Neural cell (in vitro differentiated cells): ENCODE measurements around the gene CARS1.

Source experiments
- EP300 ChIP-seq: fragments of 450-650 bp; conservative IDR thresholded peaks from 2 replicates; pipeline ENCODE4 v1.6.1; 2014; ENCODE audit warnings: antibody characterized with exemption, mild to moderate bottlenecking, moderate library complexity; ENCODE audit not compliant: poor library complexity, severe bottlenecking
- MXI1 ChIP-seq: fragments of 450-650 bp; conservative IDR thresholded peaks from 2 replicates; pipeline ENCODE4 v1.6.1; 2014; ENCODE audit warnings: antibody characterized with exemption, mild to moderate bottlenecking; ENCODE audit not compliant: poor library complexity, severe bottlenecking
- POLR2AphosphoS5 ChIP-seq: IDR thresholded peaks from 2 replicates; pipeline ENCODE4 v1.6.1; 2012
- TAF1 ChIP-seq: IDR thresholded peaks from 2 replicates; pipeline ENCODE4 v1.6.1; 2012; ENCODE audit warnings: low read depth
- TF ChIP-seq, protein P1 (sequence below): fragments of 450-650 bp; IDR thresholded peaks from 2 replicates; pipeline ENCODE4 v1.5.1; 2014; ENCODE audit warnings: antibody characterized with exemption, mild to moderate bottlenecking, moderate library complexity; ENCODE audit not compliant: poor library complexity, severe bottlenecking

DNA sequence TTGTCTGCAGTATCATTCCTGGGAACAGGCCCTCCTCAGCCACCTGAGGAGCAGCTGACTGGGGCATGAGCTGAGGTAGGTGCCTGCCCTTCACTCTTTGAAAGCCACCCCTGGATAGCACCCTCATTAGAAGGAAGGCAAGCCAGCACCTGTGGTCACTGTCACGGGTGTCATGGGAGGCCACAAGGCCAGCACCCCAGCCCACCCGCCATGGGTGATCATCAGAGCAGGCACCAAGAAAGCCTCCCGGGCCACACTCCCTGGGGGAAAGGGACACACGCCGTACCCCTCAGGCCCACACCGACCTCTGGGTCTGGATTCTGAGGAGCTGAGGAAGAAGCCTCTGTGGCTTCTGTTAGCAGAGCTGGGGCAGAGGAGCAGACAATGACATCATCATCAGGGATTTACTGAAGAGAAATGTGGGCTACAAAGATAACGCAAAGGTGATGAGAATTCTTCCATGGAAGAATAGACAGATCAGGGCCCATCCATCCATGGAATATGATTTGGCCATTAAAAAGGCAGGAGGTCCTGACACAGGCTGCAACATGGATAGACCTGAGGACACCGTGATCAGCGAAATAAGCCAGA lies 48.4 kb downstream of the CARS1 start:
- TF ChIP-seq, protein P1, sequence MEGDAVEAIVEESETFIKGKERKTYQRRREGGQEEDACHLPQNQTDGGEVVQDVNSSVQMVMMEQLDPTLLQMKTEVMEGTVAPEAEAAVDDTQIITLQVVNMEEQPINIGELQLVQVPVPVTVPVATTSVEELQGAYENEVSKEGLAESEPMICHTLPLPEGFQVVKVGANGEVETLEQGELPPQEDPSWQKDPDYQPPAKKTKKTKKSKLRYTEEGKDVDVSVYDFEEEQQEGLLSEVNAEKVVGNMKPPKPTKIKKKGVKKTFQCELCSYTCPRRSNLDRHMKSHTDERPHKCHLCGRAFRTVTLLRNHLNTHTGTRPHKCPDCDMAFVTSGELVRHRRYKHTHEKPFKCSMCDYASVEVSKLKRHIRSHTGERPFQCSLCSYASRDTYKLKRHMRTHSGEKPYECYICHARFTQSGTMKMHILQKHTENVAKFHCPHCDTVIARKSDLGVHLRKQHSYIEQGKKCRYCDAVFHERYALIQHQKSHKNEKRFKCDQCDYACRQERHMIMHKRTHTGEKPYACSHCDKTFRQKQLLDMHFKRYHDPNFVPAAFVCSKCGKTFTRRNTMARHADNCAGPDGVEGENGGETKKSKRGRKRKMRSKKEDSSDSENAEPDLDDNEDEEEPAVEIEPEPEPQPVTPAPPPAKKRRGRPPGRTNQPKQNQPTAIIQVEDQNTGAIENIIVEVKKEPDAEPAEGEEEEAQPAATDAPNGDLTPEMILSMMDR, result no peak
- TF ChIP-seq MXI1 (no peak), TAF1 (no peak), EP300 (no peak), POLR2AphosphoS5 (no peak)
